GM21825 (cell line): ENCODE measurements around the gene DGKB.

Experiments used
- ATAC-seq: cut with Tn5 transposase; IDR thresholded peaks from one replicate; pipeline ENCODE4 v1.9.1; 2021; ENCODE audit warnings: mild to moderate bottlenecking, moderate library complexity; ENCODE audit not compliant: unreplicated experiment

The DGKB gene

DNA sequence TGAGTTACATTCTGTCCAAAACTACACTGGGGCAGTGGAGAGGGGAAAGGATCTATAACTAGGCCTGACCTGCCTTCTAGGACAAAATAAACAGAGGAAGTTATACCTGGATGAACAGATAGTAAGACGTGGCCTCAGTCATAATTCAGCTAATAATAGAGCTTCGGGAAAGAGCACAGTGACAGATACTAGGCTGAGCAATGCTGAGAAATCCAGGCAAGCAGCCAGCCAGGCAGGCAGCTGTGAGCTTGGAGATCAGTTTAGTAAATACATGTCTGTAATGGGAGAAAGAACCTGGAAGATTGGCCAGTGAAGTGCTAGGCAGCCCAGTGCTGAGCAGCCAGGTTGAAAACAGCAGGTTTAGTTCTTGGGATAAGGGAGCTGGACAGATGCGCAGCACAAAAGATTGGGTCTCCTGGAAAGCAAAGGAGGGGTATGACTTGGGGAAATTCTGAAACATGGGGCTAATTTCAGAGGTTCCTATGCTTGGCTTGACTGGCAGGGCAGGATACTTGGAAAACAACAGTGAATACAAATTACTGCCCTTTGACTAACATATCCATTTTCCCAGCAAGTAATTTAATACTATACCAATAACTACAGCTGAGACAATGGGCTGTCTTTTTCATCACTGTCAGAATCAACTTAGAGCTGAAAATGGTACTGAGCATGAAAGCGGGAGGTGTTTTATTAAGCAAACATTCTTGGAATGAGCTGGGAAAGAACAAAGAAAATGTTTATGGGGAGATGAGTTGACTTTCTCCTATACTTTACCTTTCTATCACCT, 140.8 kb downstream of the DGKB start:
- ATAC-seq, result no peak

DNA sequence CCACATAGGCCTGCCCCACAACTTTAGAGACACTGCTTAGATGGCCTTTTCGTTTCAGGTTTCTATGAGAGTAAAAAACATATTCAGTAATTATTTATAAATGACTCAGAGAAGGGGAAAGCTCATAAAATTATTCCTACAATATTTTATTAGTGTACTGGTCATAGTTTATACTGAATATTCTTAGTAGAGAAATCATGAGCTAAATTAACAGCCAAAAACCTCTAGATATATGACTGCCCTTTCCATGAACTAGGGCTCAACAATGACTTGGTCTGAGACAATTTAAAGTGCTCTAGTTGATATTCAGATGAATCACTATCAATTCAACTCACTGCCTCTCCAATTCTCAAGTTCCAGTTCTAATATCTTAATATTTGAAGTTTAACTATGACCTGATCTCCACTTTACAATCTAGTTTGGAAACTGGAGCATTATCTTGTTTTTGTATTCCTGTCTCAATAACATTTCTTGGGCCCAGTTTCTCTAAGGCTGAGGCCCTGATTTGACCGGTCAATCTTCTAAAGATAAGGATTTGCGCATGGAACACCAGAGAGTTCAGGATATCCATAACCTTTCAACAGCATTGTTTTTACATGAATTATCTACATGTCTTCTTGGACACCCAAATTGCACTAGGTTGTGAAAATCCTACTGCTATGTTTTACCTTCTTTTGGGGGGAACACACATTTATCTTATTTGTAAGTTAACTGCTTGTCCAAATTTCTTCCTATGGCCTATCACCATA, 141.6 kb downstream of the DGKB start:
- no peak for ATAC-seq

DNA sequence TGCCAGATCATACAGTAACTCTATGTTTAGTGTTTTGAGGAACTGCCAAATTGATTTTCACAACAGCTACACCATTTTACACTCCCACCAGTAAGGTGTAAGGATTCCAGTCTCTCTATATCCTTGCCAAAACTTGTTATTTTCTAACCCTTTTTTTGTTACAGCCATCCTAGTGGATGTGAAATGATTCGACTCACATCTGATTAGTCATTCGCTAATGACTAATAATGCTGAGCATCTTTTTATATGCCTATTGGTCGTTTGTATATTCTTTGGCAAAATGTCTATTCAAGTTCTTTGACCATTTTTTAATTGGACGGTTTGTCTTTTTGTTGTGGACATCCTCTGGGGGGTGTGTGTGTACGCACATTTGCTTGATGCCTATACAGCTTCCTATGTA, 142.8 kb downstream of the DGKB start:
- ATAC-seq, result no peak

DNA sequence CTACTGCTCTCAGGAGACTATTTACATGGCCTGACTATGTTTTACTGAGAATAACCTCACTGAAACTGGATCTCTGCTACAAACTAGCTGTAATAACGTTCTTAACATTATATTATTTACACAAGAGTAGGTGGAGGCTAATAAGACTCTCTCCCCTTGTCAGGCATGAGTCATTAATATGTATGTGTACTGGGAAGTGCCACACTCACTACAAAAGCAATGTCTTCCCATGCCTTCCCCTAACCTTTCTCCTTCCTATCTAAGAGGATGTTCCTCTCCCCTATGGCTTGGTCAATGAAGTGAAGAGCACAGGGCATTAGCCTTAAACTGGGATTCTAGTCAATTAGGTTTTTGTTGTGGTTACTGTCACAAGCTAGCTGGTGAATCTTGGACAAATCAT, 147.9 kb downstream of the DGKB start:
- no peak for ATAC-seq

DNA sequence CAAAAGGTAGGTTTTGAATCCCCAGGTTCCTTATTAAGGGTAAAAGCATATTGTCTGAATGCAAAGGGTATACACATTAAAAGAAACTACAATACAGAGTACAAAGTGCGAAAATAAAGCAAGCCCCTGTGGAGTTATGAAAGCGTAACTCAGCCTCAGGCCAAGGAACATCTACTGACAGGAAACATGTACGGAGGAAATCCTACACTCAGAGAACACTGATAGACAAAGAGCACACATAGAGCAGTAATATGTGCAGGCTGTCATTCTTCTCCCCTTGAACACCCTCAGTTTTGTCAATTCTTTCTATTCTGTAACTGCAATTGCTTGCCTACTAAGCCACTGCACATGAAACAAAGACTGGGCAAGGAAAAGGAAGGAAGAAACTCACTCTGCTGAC, 150.2 kb downstream of the DGKB start:
- ATAC-seq, result no peak

DNA sequence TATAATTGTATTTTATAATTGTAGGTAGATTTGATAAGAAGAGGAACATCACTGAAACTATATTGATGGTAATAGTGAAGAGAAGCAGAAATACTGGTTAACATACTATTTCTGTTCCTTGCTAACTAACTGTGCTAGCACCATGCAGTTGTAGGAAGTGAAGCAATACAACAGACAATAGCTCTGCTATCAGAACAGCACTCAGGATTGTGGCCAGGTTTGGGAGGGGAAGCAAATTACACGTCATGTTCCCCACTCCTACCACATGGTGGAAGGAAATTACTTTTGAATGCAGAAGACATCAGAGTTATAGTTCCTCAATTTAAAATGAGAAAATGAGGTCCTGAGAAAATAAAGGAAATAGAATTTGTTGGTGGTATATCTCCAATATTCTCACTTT, 151.1 kb downstream of the DGKB start:
- ATAC-seq, result no peak

DNA sequence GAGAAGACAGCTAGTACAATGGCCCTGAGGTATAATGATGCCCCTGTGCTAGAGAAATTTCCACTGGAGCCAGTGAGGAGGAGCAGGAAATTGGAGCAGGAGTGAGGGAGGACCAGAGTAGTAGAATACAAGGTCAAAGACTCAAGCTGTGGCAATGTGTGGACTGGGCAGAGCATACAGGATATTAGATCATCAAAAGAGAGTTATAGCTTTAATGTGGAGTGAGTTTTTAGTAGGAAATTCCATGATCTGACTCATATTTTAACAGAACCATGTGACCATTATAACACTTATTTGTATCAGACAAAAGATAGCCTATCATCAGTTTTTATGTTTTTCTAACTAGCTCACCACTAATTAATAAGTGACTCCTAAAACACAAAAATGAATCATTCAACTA, 154.1 kb downstream of the DGKB start:
- ATAC-seq, result no peak

DNA sequence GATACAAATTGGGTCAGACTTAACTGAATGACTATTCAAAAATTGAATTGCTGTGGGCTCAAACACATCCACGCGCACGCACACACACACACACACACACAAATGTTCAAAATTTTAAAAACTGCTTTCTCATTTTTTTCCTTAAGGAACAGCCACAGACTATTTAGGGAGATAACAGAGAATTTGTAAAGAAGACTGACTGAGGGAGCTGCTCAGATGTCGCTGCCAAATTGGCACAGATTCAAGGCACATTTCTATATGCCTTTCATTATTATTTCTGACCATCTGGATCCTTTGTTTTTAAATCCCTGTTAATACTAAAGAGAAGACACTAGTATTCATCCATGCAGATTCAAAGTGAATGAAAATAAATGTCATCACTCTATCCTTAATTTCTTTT, 154.8 kb downstream of the DGKB start:
- no peak for ATAC-seq

DNA sequence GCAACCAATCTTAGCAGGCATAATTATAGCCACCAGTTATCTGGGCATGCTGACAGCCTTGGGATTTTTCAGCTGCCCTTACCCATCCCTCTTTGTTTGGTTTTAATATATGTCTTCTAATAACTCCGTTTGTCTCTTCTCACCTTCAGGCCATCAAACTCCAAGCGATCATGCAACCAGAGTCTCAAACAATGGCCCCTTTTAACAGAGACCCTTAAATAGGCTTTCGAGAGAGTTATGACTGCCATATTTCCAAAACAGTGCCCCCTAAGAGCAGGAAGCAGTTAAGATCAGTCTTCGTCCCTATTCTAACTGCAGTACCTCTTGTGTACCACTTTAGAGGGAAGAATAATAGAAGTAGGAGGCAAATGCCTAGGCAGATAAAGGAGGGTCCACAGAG, 157.5 kb downstream of the DGKB start:
- ATAC-seq, result no peak

DNA sequence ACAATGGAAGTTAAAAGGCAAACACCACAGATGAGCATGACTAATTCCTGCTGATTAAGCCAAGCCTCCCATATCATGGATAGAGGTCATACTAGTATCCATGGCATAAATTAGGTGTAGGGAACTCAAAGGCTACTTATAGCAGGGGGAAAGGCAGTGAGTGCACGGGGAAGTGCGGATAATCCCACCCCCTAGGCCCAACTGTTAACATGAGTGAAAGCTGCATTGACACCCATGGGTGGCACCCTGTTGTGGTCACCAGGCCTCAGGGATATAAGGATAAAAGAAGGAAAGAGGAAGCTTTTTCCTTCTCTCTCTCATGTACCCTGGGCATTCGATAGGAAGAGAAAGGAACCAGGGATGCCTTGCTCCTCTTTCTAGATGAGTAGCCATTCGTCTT, 161.9 kb downstream of the DGKB start:
- no peak for ATAC-seq

DNA sequence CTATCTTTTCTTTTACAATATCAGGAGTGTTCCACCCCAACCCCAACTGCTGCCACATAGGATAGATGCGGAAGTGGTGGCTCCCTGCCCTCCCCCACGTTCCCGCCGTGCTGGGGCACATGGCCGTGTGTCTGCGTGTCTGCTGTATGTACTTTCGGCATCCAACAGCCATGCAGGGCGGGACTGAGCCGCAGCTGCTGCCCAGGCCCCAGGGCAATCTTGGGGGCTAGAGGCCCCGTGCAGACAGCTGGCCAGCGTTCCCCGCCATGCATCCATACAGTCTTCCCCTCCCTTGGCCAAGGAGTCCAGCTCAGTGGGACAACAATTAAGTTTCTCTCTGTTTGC, 162.7 kb downstream of the DGKB start:
- ATAC-seq, result no peak

DNA sequence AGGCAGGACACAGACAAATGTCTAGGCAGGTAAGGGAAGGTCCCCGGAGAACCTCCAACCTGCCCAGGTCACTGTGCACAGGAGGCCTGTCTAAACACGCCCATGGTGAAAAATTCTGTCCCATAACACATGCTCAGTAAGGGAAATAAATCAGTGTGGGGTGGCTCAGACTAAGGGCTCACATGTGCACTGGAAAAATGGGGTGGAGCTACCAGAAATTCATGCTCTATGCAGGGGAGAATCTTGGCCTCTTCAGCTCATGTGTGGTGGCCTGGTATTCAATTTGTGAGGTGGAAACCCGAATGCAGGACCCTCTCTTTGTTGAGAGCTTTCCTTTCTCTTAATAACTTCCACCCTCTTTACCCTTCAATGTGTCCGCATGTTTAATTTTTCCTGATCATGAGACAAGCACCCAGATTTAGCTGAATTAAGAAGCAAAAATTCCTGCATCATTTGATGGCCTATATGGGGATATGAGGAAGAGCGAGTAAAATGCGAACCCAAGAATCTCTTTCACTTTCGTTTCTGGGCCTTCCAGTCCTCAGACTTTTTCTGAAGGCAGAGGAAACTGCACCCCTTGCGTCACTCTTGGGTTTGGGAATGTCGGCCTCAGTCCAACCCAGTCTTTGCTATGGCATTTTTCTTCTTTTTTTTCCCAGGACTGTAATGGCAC, 163.2 kb downstream of the DGKB start:
- ATAC-seq, result no peak

DNA sequence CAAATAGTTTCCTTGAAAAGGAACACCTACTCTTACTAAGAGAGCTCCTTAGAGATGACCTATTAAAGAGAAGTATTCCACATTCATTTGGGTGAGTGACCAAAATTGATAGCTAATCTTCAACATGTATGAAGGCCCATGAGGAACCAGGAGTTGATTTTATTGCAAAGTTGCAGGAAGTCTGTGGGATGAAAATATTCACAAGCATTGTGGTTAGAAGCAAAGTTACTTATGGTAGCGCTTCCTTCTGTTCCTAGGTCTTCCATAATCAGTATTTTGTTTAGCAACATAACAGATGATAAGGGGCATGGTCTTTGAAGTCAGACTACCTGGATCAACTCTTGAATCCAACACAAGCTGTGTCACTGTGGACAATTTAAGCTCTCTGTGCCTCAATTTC, 164.5 kb downstream of the DGKB start:
- ATAC-seq, result no peak

DNA sequence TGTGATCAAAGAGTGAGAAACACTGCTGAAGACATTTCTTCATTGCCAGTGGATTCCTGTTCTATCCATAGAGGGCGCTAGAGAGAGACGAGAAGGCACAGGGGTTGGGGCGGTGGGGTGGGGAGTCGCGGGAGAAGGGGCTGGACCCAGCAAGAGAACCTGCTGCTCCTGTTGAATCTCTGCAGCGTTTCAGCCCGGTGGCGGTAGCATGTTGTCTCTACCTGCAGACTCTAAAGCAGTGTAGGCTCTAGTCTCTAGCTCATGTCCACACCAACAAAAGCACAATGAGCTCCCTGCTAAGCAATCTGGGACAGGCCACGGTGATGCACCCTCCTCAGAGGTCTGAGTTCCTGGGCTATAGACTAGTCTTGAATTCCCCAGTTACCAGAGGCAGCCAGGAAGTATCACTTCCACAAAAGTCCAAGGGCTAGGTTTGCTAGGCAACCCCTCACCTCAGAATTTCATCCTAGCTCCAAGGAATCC, 167.7 kb downstream of the DGKB start:
- ATAC-seq, result no peak

DNA sequence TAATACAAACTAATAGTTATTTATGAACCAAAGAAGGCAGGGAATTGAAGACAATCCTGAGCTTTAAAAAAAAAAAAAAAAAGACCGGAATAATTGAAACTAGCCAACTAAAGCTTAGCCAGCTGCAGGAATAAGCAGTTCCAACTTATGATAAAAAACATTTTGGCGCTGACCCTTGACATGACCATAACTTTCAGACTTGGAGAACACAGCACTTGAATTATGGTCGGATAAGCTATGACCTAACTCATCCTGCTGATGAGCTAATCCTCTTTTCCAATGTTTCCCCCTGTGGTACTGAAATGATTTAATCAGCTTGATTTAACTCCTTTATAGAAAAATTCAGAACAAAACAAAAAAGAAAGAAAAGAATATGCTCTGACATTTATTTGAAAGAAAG, 181.8 kb downstream of the DGKB start:
- ATAC-seq, result no peak

DNA sequence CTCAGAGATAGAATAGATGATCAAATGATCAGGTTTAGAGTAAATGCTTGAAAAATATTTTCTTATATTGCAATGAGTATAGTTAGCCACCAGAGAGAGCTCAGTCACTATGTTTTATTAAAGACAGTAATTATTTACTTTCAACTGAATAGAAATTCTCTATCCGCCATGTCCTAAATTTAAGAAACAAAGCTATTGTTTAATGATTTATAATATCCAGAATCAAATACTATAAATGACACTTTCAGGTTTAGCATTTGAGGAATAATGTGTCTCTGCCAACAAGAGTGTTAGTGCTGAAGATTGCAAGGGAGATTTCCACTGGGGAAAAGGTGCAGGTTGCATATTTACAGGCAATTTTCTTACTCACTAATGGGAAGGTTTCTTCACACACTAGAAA, 184.7 kb downstream of the DGKB start:
- no peak for ATAC-seq

DNA sequence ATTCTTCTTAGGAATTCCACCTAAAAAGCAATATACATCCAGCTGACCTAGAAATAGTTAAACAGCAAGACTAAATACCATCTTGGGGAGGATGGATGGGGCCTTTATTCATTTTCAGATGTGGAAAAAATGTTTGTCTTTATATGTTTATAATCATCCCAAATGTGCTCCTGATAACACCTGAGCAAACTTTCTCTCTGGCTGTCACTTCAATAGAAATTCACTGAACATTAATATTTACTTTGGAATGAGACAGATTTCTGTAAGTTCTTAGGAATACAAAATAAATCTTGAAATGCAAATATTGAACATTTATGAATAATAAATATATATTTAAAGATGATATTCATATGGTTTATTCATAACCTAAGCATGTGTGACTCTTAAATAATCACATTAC, 185.4 kb downstream of the DGKB start:
- ATAC-seq, result no peak

DNA sequence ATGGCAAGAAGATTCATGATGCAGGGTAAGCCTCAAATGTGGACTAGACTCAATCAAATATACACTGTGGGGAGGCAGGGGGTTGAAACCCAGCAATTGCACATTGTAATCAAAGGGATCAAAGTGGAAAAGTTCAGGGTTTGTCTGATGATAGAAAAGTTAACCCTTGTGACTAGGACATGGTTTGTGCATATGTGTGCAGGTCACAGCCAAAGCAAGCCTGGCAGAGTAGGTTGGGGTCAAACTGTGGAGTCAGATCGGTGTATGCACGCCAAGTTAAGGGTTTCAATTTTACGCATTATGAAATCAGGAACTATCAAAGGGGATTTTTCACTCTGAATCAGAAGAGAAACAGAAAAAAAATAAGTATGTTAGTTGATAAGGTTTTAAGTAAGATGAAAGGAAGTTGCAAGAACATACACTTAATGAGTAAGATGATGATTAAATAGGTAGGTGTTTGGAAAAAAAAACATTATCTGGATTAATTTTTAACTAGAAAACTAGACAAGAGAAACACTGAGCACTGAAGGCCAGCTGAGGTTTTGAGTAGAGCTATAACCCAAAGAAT, 188.3 kb downstream of the DGKB start:
- ATAC-seq, result peak; percentile 98

DNA sequence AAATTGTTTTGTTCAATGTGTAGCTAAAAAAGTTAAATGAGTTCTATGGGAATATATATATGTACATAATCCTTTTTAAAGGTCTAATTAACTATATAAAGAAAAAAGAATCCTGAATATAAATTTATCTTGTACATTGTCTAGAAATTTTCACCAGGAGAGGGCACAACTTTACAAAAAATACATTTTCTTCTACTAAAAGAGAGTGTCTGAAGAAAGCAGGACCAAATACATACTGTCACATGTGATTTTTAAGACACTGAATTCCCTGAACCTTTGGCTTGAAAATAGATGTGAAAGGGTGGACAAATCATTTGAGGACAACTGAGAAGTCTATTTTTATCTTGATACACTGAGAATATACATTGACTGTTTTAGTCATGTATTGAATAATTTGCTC, 204.3 kb downstream of the DGKB start:
- ATAC-seq, result no peak

DNA sequence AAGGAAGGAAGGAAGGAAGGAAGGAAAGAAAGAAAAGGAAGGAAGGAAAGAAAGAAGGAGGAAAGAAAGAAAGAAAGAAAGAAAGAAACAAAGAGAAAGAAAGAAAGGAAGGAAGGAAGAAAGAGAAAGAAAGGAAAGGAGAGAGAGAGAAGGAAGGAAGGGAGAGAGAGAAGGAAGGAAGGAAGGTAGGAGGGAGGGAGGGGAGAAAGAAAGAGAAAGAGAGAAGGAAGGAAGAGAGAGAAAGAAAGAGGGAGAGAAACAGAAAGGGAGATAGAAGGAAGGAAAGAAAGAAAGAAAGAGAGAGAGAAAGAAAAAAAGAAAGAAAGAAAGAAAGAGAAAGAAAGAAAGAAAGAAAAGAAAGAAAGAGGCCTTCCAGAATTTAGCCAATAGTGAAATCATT, 204.9 kb downstream of the DGKB start:
- no peak for ATAC-seq

DNA sequence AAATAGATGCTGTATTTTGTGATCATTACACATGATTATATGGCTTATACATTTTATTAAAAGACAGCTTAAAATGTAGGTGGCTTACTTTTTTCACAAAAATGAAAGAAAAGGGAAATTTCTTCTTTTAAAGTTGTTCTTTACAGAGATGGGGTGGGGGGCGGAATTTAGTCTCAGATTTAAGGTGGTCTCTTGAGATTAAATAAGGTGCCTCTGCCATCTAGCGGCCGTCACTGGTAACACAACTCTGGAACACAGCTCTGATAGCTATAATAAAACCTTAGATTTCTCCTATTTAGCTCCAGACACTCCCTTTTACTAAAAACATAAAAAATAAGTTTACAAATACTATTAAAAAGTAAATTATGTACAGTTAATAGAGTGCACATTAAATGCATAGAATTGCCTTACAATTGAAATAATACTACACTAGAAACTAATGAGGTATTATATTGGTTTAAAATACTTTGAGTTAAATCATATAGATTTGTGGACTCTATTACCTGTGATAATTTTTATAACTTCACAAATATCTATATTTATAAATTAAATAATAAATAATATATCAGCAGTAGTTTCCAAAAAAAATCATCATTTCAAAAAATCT, 210.9 kb downstream of the DGKB start:
- ATAC-seq, result peak; percentile 64
